Measurements from ENCODE around the gene HECTD4. TPM values are rescaled to one million over a fixed set of nuclear protein-coding genes. Genes with fewer than 3 reads are reported as not detected.

Gene HECTD4
- total RNA-seq, 1 experiment from 2014 or later, result 31.2 TPM

DNA sequence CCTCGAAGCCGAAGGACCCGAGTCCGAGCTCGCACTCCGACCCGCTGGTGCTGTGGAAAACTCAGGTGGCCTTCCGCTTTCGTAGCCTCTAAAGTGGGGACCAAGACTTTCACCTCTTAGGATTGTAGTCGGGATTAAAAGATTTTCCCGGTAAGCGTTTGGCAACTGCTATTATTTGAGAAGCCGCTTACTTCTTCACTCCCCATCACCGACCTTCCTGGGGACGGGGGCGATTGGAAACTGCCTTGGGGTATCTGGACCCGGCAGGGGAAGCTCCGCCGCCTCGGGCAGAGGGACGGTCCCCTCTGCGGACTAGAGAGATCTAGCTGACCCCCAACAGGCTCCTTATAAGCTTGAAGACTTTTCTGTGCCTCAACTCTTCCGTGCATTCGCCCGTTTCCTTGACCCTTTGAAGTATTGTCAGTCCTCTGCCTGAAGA is 256.2 kb downstream of the HECTD4 start:
- Histone ChIP-seq H3K4me1 (ENCODE audit: control insufficient read depth in 1 of 2, insufficient read depth in 2 of 2, low read length in 2 of 2) (peaks cover 34 to 55% of the 10 kb centered on the region in 2 experiments), H3K79me2 (ENCODE audit: insufficient read depth, low read length) (peaks cover 10% of the 10 kb centered on the region; the same call in 1 of the 2 replicates), H3K4me3 (replicated peaks in 1 of 2; ENCODE audit: low read depth in 1 of 2, low read length in 2 of 2) (peak overlapping the region; percentile 93 to 95), H3K9me3 (ENCODE audit: control insufficient read depth in 1 of 2, insufficient read depth in 1 of 2, low read depth in 1 of 2, low read length in 2 of 2) (no peaks in the 10 kb centered on the region), H3K36me3 (ENCODE audit: control insufficient read depth in 1 of 2, insufficient read depth in 2 of 2, low read length in 2 of 2) (peaks cover 0 to 6% of the 10 kb centered on the region in 2 experiments; a peak in 1 of 4 replicates), H3K4me2 (ENCODE audit: low read length) (peak overlapping the region; percentile 77), H3K9ac (ENCODE audit: low read length) (peak overlapping the region; percentile 85), H2AFZ (ENCODE audit: low read depth, low read length, poor library complexity, severe bottlenecking) (no peak overlapping the region), H3K9me2 (ENCODE audit: insufficient read depth) (no peaks in the 10 kb centered on the region), H4K20me1 (ENCODE audit: insufficient read depth) (no peaks in the 10 kb centered on the region), H3K27ac (ENCODE audit: low read depth, low read length) (peak overlapping the region; percentile 33; the same call in 1 of the 2 replicates), H3K27me3 (ENCODE audit: insufficient read depth, low read length) (no peaks in the 10 kb centered on the region)
- TF ChIP-seq SRF (IDR thresholded peaks at IDR 0.05; ENCODE audit: low read depth), result no peak
- no peak for TF ChIP-seq POLR2AphosphoS5 (IDR thresholded peaks at IDR 0.05; ENCODE audit: low read depth, low read length)
- peak; percentile 58; the same call in 1 of the 2 replicates for TF ChIP-seq ZFX (IDR thresholded peaks at IDR 0.05)
- TF ChIP-seq, protein P1, sequence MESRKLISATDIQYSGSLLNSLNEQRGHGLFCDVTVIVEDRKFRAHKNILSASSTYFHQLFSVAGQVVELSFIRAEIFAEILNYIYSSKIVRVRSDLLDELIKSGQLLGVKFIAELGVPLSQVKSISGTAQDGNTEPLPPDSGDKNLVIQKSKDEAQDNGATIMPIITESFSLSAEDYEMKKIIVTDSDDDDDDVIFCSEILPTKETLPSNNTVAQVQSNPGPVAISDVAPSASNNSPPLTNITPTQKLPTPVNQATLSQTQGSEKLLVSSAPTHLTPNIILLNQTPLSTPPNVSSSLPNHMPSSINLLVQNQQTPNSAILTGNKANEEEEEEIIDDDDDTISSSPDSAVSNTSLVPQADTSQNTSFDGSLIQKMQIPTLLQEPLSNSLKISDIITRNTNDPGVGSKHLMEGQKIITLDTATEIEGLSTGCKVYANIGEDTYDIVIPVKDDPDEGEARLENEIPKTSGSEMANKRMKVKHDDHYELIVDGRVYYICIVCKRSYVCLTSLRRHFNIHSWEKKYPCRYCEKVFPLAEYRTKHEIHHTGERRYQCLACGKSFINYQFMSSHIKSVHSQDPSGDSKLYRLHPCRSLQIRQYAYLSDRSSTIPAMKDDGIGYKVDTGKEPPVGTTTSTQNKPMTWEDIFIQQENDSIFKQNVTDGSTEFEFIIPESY (IDR thresholded peaks at IDR 0.05; ENCODE audit: extremely low read depth, insufficient replicate concordance, low read length), result no peak
- CTCF ChIA-PET, result no interaction called here
- intact Hi-C loops (cut with micrococcal nuclease), result no loop called here
- RAD21 ChIA-PET (ENCODE audit: low non-redundant PET in 1 of 2, low total read pairs in 2 of 2, uncharacterized antibody in 2 of 2, unreplicated experiment in 2 of 2), result no interaction called here
- ATAC-seq (no peak), DNase-seq (ENCODE audit: low read depth, low spot score) (no peak)
- BruUV-seq (replicated peaks), result no TSS peak
- POLR2A ChIA-PET, result interaction anchor here (1.5 to 2.3 kb wide), 3 partner anchors 9 to 17 kb away, joined by 5 to 7 read pairs (median 7); partner anchors contain the start of gene NAA25

DNA sequence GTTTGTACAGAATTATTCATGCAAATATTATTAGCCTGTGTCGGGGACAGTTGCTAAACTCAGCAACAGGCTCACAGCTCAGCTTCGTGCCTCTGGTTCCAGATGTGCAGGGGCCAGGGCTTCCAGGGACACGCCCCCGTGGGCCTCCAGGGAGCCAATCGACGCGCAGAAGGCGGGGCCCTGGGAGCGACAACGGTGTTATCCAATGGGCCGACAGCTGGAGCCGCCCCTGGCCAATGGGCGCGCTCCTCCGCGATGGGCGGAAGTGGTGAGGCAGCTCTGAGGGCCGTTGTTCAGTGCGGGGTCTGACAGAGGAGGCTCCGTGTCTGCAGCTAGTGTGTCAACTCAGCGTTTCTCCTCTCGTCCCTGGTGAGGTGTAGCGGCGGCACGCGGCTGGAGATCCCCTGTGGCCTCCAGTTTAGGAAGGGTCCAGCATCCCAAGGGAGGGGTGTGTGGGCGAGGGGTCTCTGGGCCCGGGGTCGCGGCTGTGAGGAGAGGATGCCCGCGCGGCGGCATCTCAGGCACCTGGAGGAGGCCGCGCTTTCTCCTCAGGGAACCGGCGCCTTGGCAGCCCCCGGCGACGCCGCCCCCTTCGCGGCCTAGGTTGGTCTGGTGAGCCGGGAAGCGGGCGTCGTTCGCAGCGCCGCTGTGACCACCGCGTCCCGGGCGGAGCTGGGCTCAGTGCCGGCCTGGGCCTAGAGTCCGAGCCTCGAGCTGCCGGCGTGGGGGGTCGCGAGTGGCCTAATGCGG is 256.8 kb downstream of the HECTD4 start, which contains the start of gene TRAFD1:
TSS of gene TRAFD1 (plus strand) at position 311 of the 750 bp plus-strand sequence. CDS start 4,963 bp downstream, outside the sequence.
- ChIA-PET RAD21 (ENCODE audit: low non-redundant PET in 1 of 2, low total read pairs in 2 of 2, uncharacterized antibody in 2 of 2, unreplicated experiment in 2 of 2) (no interaction called here), CTCF (no interaction called here), POLR2A (interaction anchor here (1.0 to 2.3 kb wide), 4 partner anchors 9 to 20 kb away, joined by 3 to 7 read pairs (median 6); partner anchors contain the start of gene NAA25)
- Histone ChIP-seq H2AFZ (ENCODE audit: low read depth, low read length, poor library complexity, severe bottlenecking) (peak within 1 kb of the TSS; percentile 59), H3K4me2 (ENCODE audit: low read length) (peak within 1 kb of the TSS; percentile 77), H3K9me3 (ENCODE audit: control insufficient read depth in 1 of 2, insufficient read depth in 1 of 2, low read depth in 1 of 2, low read length in 2 of 2) (no peaks in the 10 kb centered on the region), H3K9ac (ENCODE audit: low read length) (peak within 1 kb of the TSS; percentile 85), H3K79me2 (ENCODE audit: insufficient read depth, low read length) (peaks cover 4% of the 10 kb centered on the region; the same call in 1 of the 2 replicates), H3K9me2 (ENCODE audit: insufficient read depth) (no peaks in the 10 kb centered on the region), H3K36me3 (ENCODE audit: control insufficient read depth in 1 of 2, insufficient read depth in 2 of 2, low read length in 2 of 2) (0 out of 4 replicates have a peak, but pooled peaks cover 0 to 1% of the 10 kb centered on the region in 2 experiments), H3K27me3 (ENCODE audit: insufficient read depth, low read length) (no peaks in the 10 kb centered on the region), H3K27ac (ENCODE audit: low read depth, low read length) (peak within 1 kb of the TSS; percentile 33; the same call in 1 of the 2 replicates), H3K4me1 (ENCODE audit: control insufficient read depth in 1 of 2, insufficient read depth in 2 of 2, low read length in 2 of 2) (peaks cover 34 to 61% of the 10 kb centered on the region in 2 experiments), H3K4me3 (replicated peaks in 1 of 2; ENCODE audit: low read depth in 1 of 2, low read length in 2 of 2) (peak within 1 kb of the TSS; percentile 93 to 95), H4K20me1 (ENCODE audit: insufficient read depth) (no peaks in the 10 kb centered on the region)
- ATAC-seq (peak; percentile 98), DNase-seq (ENCODE audit: low read depth, low spot score) (peak; percentile 91)
- intact Hi-C loops (cut with micrococcal nuclease), result no loop called here
- TSS peak; percentile 64 for BruUV-seq (replicated peaks)
- peak; percentile 87 for TF ChIP-seq POLR2A (IDR thresholded peaks at IDR 0.05; ENCODE audit: borderline replicate concordance, extremely low read depth, insufficient read depth, insufficient read length)
- TF ChIP-seq YY1 (IDR thresholded peaks at IDR 0.05; ENCODE audit: extremely low read depth, insufficient replicate concordance, low read depth, low read length), result no peak
- TF ChIP-seq SIN3A (IDR thresholded peaks at IDR 0.05; ENCODE audit: low read depth), result peak; percentile 80
- TF ChIP-seq EGR1 (IDR thresholded peaks at IDR 0.05; ENCODE audit: low read depth), result peak; percentile 25; the same call in 1 of the 2 replicates
- TF ChIP-seq POLR2AphosphoS5 (IDR thresholded peaks at IDR 0.05; ENCODE audit: low read depth, low read length), result peak; percentile 98
- no peak for TF ChIP-seq EZH2 (IDR thresholded peaks at IDR 0.05)
- TF ChIP-seq CEBPB (IDR thresholded peaks at IDR 0.05; ENCODE audit: low read depth), result no peak
- TF ChIP-seq ZFX (IDR thresholded peaks at IDR 0.05), result peak; percentile 89
- TF ChIP-seq CBX3 (IDR thresholded peaks at IDR 0.05; ENCODE audit: low read depth), result no peak
- TF ChIP-seq ELF1 (IDR thresholded peaks at IDR 0.05; ENCODE audit: borderline replicate concordance, low read depth), result no peak; the same call in 1 of the 2 replicates
- TF ChIP-seq, protein P1 (IDR thresholded peaks at IDR 0.05; ENCODE audit: extremely low read depth, insufficient replicate concordance, low read length), result no peak
- TF ChIP-seq TCF7L2 (IDR thresholded peaks at IDR 0.05; ENCODE audit: borderline replicate concordance, extremely low read depth, insufficient read depth, insufficient read length), result no peak
- TF ChIP-seq, protein P2, sequence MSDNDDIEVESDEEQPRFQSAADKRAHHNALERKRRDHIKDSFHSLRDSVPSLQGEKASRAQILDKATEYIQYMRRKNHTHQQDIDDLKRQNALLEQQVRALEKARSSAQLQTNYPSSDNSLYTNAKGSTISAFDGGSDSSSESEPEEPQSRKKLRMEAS (IDR thresholded peaks at IDR 0.05), result peak; percentile 87
